Measurements from ENCODE around the gene MMD. TPM values are rescaled to one million over a fixed set of nuclear protein-coding genes. Genes with fewer than 3 reads are reported as not detected.
"Not testable (repeated sequence)": the region's sequence is repeated elsewhere in the genome, so short reads cannot be mapped to it uniquely, and the experiment has no call there.

Gene MMD
- total RNA-seq, 2 donors from 2014 or later: 11.1 to 14.3 TPM

GRCh38 chr17:55448681-55449080, 27.0 kb upstream of the MMD start:
- H3K27ac ChIP-seq: no peak overlapping the region
- no peaks in the 10 kb centered on the region for H3K4me1 ChIP-seq (ENCODE audit: control insufficient read depth in 1 of 2, low read depth in 2 of 2)
- no peaks in the 10 kb centered on the region for H3K9me3 ChIP-seq
- no peak for TF ChIP-seq CTCF (IDR thresholded peaks at IDR 0.05)
- DNase-seq (ENCODE audit: low spot score) (no peak), ATAC-seq (ENCODE audit: insufficient number of reproducible peaks, low FRiP score, low read depth) (no peak)
- no peaks in the 10 kb centered on the region for H3K27me3 ChIP-seq (replicated peaks; ENCODE audit: insufficient read depth)
- no peak overlapping the region for H3K4me3 ChIP-seq
- H3K36me3 ChIP-seq: no peaks in the 10 kb centered on the region

GRCh38 chr17:55446581-55447205, 25.1 kb upstream of the MMD start:
- ATAC-seq (ENCODE audit: insufficient number of reproducible peaks, low FRiP score, low read depth) (no peak), DNase-seq (ENCODE audit: low spot score) (no peak)
- H3K27me3 ChIP-seq (replicated peaks; ENCODE audit: insufficient read depth): no peaks in the 10 kb centered on the region
- H3K4me1 ChIP-seq (ENCODE audit: control insufficient read depth in 1 of 2, low read depth in 2 of 2): no peaks in the 10 kb centered on the region
- no peak for TF ChIP-seq CTCF (IDR thresholded peaks at IDR 0.05)
- no peak overlapping the region for H3K4me3 ChIP-seq
- H3K27ac ChIP-seq: no peak overlapping the region
- H3K9me3 ChIP-seq: no peaks in the 10 kb centered on the region
- H3K36me3 ChIP-seq: no peaks in the 10 kb centered on the region

DNA sequence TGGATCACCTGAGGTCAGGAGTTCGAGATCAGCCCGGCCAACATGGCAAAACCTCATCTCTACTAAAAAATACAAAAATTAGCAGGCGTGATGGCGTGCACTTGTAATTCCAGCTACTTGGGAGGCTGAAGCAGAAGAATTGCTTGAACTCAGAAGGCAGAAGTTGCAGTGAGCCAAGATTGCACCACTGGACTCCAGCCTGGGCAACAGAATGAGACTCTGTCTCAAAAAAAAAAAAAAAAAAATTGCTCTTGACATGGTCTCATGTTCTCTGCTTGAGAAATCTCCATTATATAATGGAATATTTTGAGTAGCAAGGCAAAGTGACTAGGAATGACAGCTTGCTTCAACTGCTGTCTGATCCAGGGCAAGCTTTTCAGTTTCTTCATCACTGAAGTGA, 24.4 kb upstream of the MMD start:
- ATAC-seq (ENCODE audit: insufficient number of reproducible peaks, low FRiP score, low read depth); H3K9me3 ChIP-seq; H3K4me1 ChIP-seq (ENCODE audit: control insufficient read depth in 1 of 2, low read depth in 2 of 2); H3K36me3 ChIP-seq; H3K4me3 ChIP-seq; DNase-seq (ENCODE audit: low spot score); H3K27me3 ChIP-seq (replicated peaks; ENCODE audit: insufficient read depth); H3K27ac ChIP-seq: not testable (repeated sequence)

GRCh38 chr17:55444471-55445441, 23.1 kb upstream of the MMD start:
- no peak for TF ChIP-seq CTCF (IDR thresholded peaks at IDR 0.05)
- H3K4me3 ChIP-seq: no peak overlapping the region
- H3K36me3 ChIP-seq: no peaks in the 10 kb centered on the region
- no peak overlapping the region for H3K27ac ChIP-seq
- DNase-seq (ENCODE audit: low spot score): no peak
- H3K9me3 ChIP-seq: no peaks in the 10 kb centered on the region
- no peaks in the 10 kb centered on the region for H3K4me1 ChIP-seq (ENCODE audit: control insufficient read depth in 1 of 2, low read depth in 2 of 2)
- no peak for ATAC-seq (ENCODE audit: insufficient number of reproducible peaks, low FRiP score, low read depth)
- no peaks in the 10 kb centered on the region for H3K27me3 ChIP-seq (replicated peaks; ENCODE audit: insufficient read depth)

DNA sequence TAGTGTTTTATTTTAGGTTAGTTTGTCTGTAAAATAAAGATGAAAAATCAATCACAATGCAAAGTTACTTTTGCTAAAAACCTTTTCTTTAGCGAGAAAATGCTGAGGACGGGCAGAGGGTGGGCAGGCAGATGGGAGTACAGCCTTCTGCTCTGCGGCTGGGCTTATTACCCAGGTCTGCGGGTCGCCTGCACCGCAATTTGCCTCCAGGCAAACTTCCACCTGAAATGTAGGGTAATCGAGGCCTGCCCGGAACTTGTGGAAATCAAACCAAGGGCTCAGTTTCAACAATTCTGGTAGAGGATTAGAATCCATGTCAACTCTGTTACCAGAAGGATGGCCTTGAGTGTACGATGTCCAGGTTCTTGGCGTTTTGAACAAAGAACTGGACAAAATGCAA, 22.3 kb upstream of the MMD start:
- TF ChIP-seq CTCF (IDR thresholded peaks at IDR 0.05): no peak
- H3K36me3 ChIP-seq: no peaks in the 10 kb centered on the region
- H3K9me3 ChIP-seq: no peaks in the 10 kb centered on the region
- H3K27me3 ChIP-seq (replicated peaks; ENCODE audit: insufficient read depth): no peaks in the 10 kb centered on the region
- ATAC-seq (ENCODE audit: insufficient number of reproducible peaks, low FRiP score, low read depth) (no peak), DNase-seq (ENCODE audit: low spot score) (no peak)
- H3K4me1 ChIP-seq (ENCODE audit: control insufficient read depth in 1 of 2, low read depth in 2 of 2): no peaks in the 10 kb centered on the region
- no peak overlapping the region for H3K4me3 ChIP-seq
- no peak overlapping the region for H3K27ac ChIP-seq

All from thoracic aorta (tissue), 2 donors.